NK-92 (cell line): ENCODE measurements around the gene PTPRT.

ENCODE experiments used
- DNase-seq: peaks from one replicate; lab custom pipeline; 2025; ENCODE audit not compliant: unreplicated experiment; lab: John Stamatoyannopoulos, UW

The PTPRT gene

GRCh38 chr20:42341654-42342053 lies 848.1 kb downstream of the PTPRT start:
- DNase-seq, result no peak

GRCh38 chr20:42340368-42340767 lies 849.3 kb downstream of the PTPRT start:
- no peak for DNase-seq

- DNase-seq, result no peak
Observed at GRCh38 chr20:42338294-42339201, 851.2 kb downstream of the PTPRT start.

GRCh38 chr20:42336576-42336975 lies 853.1 kb downstream of the PTPRT start:
- DNase-seq, result no peak

- no peak for DNase-seq
Observed at GRCh38 chr20:42319252-42320013, 870.3 kb downstream of the PTPRT start.

- DNase-seq, result no peak
Observed at GRCh38 chr20:42313704-42314103, 876.0 kb downstream of the PTPRT start.

GRCh38 chr20:42309050-42309449 lies 880.7 kb downstream of the PTPRT start:
- DNase-seq, result no peak

GRCh38 chr20:42308171-42308570 lies 881.5 kb downstream of the PTPRT start:
- no peak for DNase-seq

GRCh38 chr20:42295592-42295991 lies 894.1 kb downstream of the PTPRT start:
- no peak for DNase-seq

- no peak for DNase-seq
Observed at GRCh38 chr20:42294976-42295375, 894.7 kb downstream of the PTPRT start.

GRCh38 chr20:42281801-42282200 lies 907.9 kb downstream of the PTPRT start:
- DNase-seq, result no peak

- no peak for DNase-seq
Observed at GRCh38 chr20:42276718-42277602, 912.7 kb downstream of the PTPRT start.

GRCh38 chr20:42274986-42275385 lies 914.7 kb downstream of the PTPRT start:
- DNase-seq, result no peak

GRCh38 chr20:42272516-42272915 lies 917.2 kb downstream of the PTPRT start:
- no peak for DNase-seq

- no peak for DNase-seq
Observed at GRCh38 chr20:42270539-42270938, 919.2 kb downstream of the PTPRT start.

- no peak for DNase-seq
Observed at GRCh38 chr20:42267793-42268384, 921.8 kb downstream of the PTPRT start.

- no peak for DNase-seq
Observed at GRCh38 chr20:42261766-42262270, 927.9 kb downstream of the PTPRT start.

GRCh38 chr20:42260184-42260583 lies 929.5 kb downstream of the PTPRT start:
- DNase-seq, result no peak

- no peak for DNase-seq
Observed at GRCh38 chr20:42259389-42259788, 930.3 kb downstream of the PTPRT start.

- no peak for DNase-seq
Observed at GRCh38 chr20:42258564-42259302, 931.0 kb downstream of the PTPRT start.
